Neuronal stem cell (in vitro differentiated cells): ENCODE measurements around the gene ZNF683.

Experiments used
- DNase-seq: peaks from one replicate; pipeline ENCODE4 v3.0.0-alpha.2; 2013; ENCODE audit warnings: low spot score
- H2AFZ ChIP-seq: one replicate; pipeline ENCODE4 v1.6.1; 2013; ENCODE audit warnings: mild to moderate bottlenecking, low read length, inconsistent platforms
- H2AK5ac ChIP-seq: 2 replicates; pipeline ENCODE4 v1.6.1; 2013; ENCODE audit warnings: low read depth, mild to moderate bottlenecking, inconsistent platforms, low read length, moderate library complexity, mixed read lengths
- H2BK120ac ChIP-seq: 2 replicates; pipeline ENCODE4 v1.6.1; 2013; ENCODE audit warnings: low read depth, mild to moderate bottlenecking, inconsistent platforms, low read length, moderate library complexity, mixed read lengths
- H2BK12ac ChIP-seq: one replicate; pipeline ENCODE4 v1.6.1; 2013; ENCODE audit warnings: low read length, inconsistent platforms
- H2BK15ac ChIP-seq: 2 replicates; pipeline ENCODE4 v1.6.1; 2013; ENCODE audit warnings: mild to moderate bottlenecking, low read length, inconsistent platforms, mixed read lengths
- H2BK5ac ChIP-seq: one replicate; pipeline ENCODE4 v1.6.1; 2013; ENCODE audit warnings: inconsistent platforms, mild to moderate bottlenecking, low read length, moderate library complexity
- H3K14ac ChIP-seq: one replicate; pipeline ENCODE4 v1.6.1; 2013; ENCODE audit warnings: low read length, inconsistent platforms
- H3K18ac ChIP-seq: 2 replicates; pipeline ENCODE4 v1.6.1; 2013; ENCODE audit warnings: low read length, inconsistent platforms
- H3K23ac ChIP-seq: 2 replicates; pipeline ENCODE4 v1.6.1; 2013; ENCODE audit warnings: low read depth, mild to moderate bottlenecking, mixed read lengths, low read length, inconsistent platforms; ENCODE audit not compliant: poor library complexity
- H3K27ac ChIP-seq: replicated peaks from 3 replicates; pipeline ENCODE4 v1.5.1; 2013; ENCODE audit warnings: low read length, inconsistent platforms
- H3K27me3 ChIP-seq, 3 experiments: 2 replicates each; pipeline ENCODE4 v1.6.1; 2013; ENCODE audit warnings: low read length in 3 of 3, mild to moderate bottlenecking in 2 of 3, inconsistent platforms in 1 of 3, low read depth in 1 of 3, mixed read lengths in 1 of 3, moderate library complexity in 1 of 3; ENCODE audit not compliant: control insufficient read depth in 3 of 3, insufficient read depth in 3 of 3
- H3K36me3 ChIP-seq, 2 donors: replicated peaks in 1 of 2; 2 replicates each; pipeline ENCODE4 v1.6.1; 2013; ENCODE audit warnings: low read length in 2 of 2; ENCODE audit not compliant: control insufficient read depth in 2 of 2, insufficient read depth in 2 of 2
- H3K4ac ChIP-seq: 2 replicates; pipeline ENCODE4 v1.6.1; 2013; ENCODE audit warnings: inconsistent platforms, mild to moderate bottlenecking, low read length, moderate library complexity
- H3K4me1 ChIP-seq, 2 donors: 1 replicate in 1 of 2; 2 replicates in 1 of 2; pipeline ENCODE4 v1.6.1; 2013; ENCODE audit warnings: low read length in 2 of 2, low read depth in 1 of 2; ENCODE audit not compliant: control insufficient read depth in 2 of 2, insufficient read depth in 1 of 2
- H3K4me2 ChIP-seq: one replicate; pipeline ENCODE4 v1.6.1; 2013; ENCODE audit warnings: mild to moderate bottlenecking, low read length, inconsistent platforms; ENCODE audit not compliant: insufficient read depth, poor library complexity, severe bottlenecking
- H3K4me3 ChIP-seq, 2 donors: 2 replicates each; pipeline ENCODE4 v1.5.1; 2013; ENCODE audit warnings: low read length in 2 of 2, mild to moderate bottlenecking in 2 of 2, inconsistent platforms in 1 of 2, moderate library complexity in 1 of 2
- H3K79me1 ChIP-seq: one replicate; pipeline ENCODE4 v1.6.1; 2013; ENCODE audit warnings: low read depth, mild to moderate bottlenecking, inconsistent platforms, low read length, moderate library complexity
- H3K9ac ChIP-seq: one replicate; pipeline ENCODE4 v1.6.1; 2013; ENCODE audit warnings: mild to moderate bottlenecking, low read depth, low read length, inconsistent platforms; ENCODE audit not compliant: poor library complexity
- H3K9me3 ChIP-seq, 2 donors: replicated peaks in 1 of 2; 2 replicates each; pipeline versions ENCODE3 to v1.6.1; 2013; ENCODE audit warnings: low read length in 2 of 2, mild to moderate bottlenecking in 2 of 2, inconsistent platforms in 1 of 2, low read depth in 1 of 2, mixed read lengths in 1 of 2, moderate library complexity in 1 of 2; ENCODE audit not compliant: control insufficient read depth in 2 of 2, insufficient read depth in 1 of 2
- H4K8ac ChIP-seq: one replicate; pipeline ENCODE4 v1.6.1; 2013; ENCODE audit warnings: low read depth, mild to moderate bottlenecking, inconsistent platforms, low read length, moderate library complexity
- H4K91ac ChIP-seq: one replicate; pipeline ENCODE4 v1.6.1; 2013; ENCODE audit warnings: low read length, low read depth, mild to moderate bottlenecking, inconsistent platforms; ENCODE audit not compliant: poor library complexity
- WGBS, 2 donors: extraction: QIAGEN DNeasy Blood & Tissue Kit; methylation state at CpG; one replicate each; pipeline ENCODE4 v1.1.7; 2013; ENCODE audit warnings: missing lambda C conversion rate in 2 of 2, mixed read lengths in 1 of 2; ENCODE audit not compliant: insufficient read length in 2 of 2, insufficient replicate concordance in 1 of 2; ENCODE audit errors: extremely low coverage in 2 of 2; 5-methylcytosine and 5-hydroxymethylcytosine counted together

ZNF683 gene

DNA sequence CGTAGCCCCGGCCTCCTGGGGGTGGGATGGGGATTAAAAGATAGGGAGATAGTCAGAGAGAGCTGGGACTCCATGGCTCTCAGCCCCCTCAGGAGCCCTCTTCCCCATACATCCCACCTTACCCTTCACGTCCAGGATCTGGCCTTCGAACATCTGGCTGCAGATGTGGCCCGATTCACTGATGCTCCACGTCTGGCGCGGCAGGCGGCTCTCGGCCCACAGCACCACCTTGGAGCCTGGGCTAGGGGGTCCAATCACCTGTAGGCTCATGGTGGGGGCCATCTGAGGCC, 50.6 kb downstream of the ZNF683 start:
- no peak overlapping the region for H3K4me3 ChIP-seq
- H2AFZ ChIP-seq = peak overlapping the region; percentile 65
- peak overlapping the region; percentile 39 for H2AK5ac ChIP-seq
- H3K4ac ChIP-seq = no peak overlapping the region
- H3K27me3 ChIP-seq = no peaks in the 10 kb centered on the region
- no peak overlapping the region for H3K14ac ChIP-seq
- no peak overlapping the region for H3K27ac ChIP-seq
- H3K18ac ChIP-seq = peak overlapping the region; percentile 42
- peak overlapping the region; percentile 80 for H2BK12ac ChIP-seq
- WGBS, 2 donors = no CpG with 5 or more reads among the region's 10 CpGs
- peaks cover 5 to 9% of the 10 kb centered on the region in 2 donors for H3K4me1 ChIP-seq
- no peak overlapping the region for H2BK5ac ChIP-seq
- H2BK15ac ChIP-seq = no peak overlapping the region
- H3K4me2 ChIP-seq = no peak overlapping the region
- no peak overlapping the region for H4K8ac ChIP-seq
- DNase-seq = no peak
- no peak overlapping the region for H2BK120ac ChIP-seq
- H4K91ac ChIP-seq = no peak overlapping the region
- no peak overlapping the region for H3K9ac ChIP-seq
- peaks cover 0 to 16% of the 10 kb centered on the region in 2 donors for H3K36me3 ChIP-seq
- no peaks in the 10 kb centered on the region for H3K79me1 ChIP-seq
- H3K23ac ChIP-seq = peak overlapping the region; percentile 51
- H3K9me3 ChIP-seq = no peaks in the 10 kb centered on the region

DNA sequence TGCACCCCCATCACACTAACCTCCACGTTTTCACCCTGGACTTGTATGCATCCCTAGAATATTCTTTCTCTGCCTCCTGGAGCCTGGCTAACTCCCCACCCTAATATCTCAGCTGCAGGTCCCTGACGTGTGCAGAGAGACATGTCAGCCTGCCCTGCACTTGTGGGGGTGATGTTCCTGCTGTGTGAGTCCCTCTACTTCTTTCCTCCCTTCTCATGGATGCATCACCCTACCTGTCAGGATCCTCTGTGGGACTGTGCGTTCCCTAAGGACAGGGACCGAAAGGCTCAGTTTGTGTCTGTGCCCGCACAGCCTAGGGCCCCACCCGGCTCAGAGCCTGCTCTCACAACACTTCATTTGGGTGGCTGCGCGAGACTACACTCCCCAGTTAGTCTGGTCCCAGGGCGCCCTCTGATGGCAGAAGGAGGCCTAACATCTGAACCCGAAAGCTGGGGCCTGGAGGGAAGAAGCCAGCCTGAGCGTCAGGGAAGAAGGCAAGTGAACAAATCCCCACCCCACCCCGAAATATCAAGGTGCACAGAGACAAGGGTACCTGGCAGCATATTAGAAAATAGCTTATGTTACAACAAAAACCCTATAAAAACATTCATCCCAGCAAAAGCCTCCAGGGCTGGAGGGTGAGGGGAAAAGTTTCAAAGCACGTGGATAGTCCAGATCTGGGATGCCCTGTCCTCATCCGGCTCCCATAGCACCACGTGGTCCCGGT, 51.1 kb downstream of the ZNF683 start:
- no peaks in the 10 kb centered on the region for H3K79me1 ChIP-seq
- H2BK5ac ChIP-seq = peak overlapping the region; percentile 47
- no peaks in the 10 kb centered on the region for H3K9me3 ChIP-seq
- no CpG with 5 or more reads among the region's 16 CpGs for WGBS, 2 donors
- H3K23ac ChIP-seq = peak overlapping the region; percentile 51
- no peaks in the 10 kb centered on the region for H3K27me3 ChIP-seq
- no peak overlapping the region for H3K4me2 ChIP-seq
- no peak overlapping the region for H4K8ac ChIP-seq
- peaks cover 0 to 16% of the 10 kb centered on the region in 2 donors for H3K36me3 ChIP-seq
- H2AK5ac ChIP-seq = peak overlapping the region; percentile 81
- H3K18ac ChIP-seq = peak overlapping the region; percentile 89
- DNase-seq = peak; percentile 84
- H3K14ac ChIP-seq = no peak overlapping the region
- H3K4ac ChIP-seq = no peak overlapping the region
- peak overlapping the region; percentile 86 for H2BK12ac ChIP-seq
- H3K4me1 ChIP-seq = peaks cover 5 to 9% of the 10 kb centered on the region in 2 donors
- no peak overlapping the region for H3K27ac ChIP-seq
- peak overlapping the region; percentile 65 for H2AFZ ChIP-seq
- peak overlapping the region; percentile 39 for H4K91ac ChIP-seq
- peak overlapping the region; percentile 35 for H2BK15ac ChIP-seq
- no peak overlapping the region for H3K4me3 ChIP-seq
- peak overlapping the region; percentile 51 for H3K9ac ChIP-seq
- peak overlapping the region; percentile 74 for H2BK120ac ChIP-seq

DNA sequence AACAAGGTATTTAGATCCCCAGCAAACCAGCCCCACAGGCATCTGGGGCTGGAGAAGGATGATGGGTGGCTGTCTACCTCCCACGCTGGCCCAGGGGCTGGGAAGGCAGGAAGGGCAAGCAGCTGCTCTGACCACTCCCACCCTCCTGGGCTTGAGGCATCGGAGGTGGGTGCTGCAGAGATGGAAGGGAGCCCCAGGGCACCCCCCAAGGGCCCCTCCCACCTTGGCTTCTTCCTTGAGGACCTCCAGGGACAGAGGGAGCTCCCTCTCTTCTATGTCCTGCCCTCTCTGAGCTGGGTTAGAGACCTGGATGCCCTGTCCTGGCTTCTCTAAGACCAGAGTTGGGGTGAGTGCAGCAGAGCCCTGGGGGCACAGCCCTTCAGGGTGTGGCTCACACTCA, 51.7 kb downstream of the ZNF683 start:
- no peak overlapping the region for H2BK12ac ChIP-seq
- no peak overlapping the region for H3K9ac ChIP-seq
- no CpG with 5 or more reads among the region's 2 CpGs for WGBS, 2 donors
- peaks cover 8 to 9% of the 10 kb centered on the region in 2 donors for H3K4me1 ChIP-seq
- H3K4me3 ChIP-seq = no peak overlapping the region
- H3K4ac ChIP-seq = no peak overlapping the region
- no peaks in the 10 kb centered on the region for H3K79me1 ChIP-seq
- no peak overlapping the region for H4K8ac ChIP-seq
- H3K27ac ChIP-seq = no peak overlapping the region
- peak overlapping the region; percentile 65 for H2AFZ ChIP-seq
- H2BK120ac ChIP-seq = peak overlapping the region; percentile 74
- no peak overlapping the region for H3K14ac ChIP-seq
- peaks cover 0 to 16% of the 10 kb centered on the region in 2 donors for H3K36me3 ChIP-seq
- peak overlapping the region; percentile 47 for H2BK5ac ChIP-seq
- H3K23ac ChIP-seq = no peak overlapping the region
- no peak overlapping the region for H3K4me2 ChIP-seq
- no peak for DNase-seq
- peak overlapping the region; percentile 24 for H3K18ac ChIP-seq
- peak overlapping the region; percentile 81 for H2AK5ac ChIP-seq
- no peaks in the 10 kb centered on the region for H3K27me3 ChIP-seq
- H3K9me3 ChIP-seq = no peaks in the 10 kb centered on the region
- H4K91ac ChIP-seq = peak overlapping the region; percentile 39
- peak overlapping the region; percentile 35 for H2BK15ac ChIP-seq

DNA sequence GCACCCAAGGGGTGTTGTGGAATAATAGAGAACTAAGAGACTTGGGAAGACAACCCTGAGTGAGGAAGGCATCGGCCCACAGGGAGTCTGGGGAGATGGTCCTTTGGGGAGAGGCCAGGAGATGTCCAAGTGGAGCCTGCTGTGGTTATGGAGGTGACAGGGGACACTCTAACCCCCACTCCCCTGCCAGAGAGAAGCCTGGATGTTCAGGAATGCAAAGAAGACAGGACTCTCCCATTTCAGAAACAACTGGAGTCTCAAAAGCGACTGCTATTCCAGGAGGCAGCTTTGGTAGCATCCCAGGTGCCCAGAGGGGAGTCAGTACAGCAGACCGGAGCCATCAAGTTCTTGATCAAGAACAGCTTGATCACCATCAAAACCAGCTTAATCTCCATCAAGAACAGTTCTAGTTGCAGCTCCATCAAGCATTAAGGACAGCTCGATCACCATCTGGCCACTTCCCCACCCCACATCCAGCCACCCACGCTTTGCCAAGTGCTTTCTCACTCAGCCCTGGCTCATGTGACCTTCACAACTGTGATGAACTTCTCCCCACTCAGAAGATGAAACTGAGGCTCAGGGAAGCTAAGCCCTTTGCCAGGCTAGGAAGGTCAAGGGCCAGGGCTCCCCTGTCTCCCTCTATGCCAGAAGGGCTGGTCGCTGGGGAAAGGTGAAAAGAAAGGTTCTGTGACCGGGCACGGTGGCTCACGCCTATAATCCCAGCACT, 54.0 kb downstream of the ZNF683 start:
- peak overlapping the region; percentile 83 for H2BK5ac ChIP-seq
- no peak overlapping the region for H3K14ac ChIP-seq

More for the DNA sequence above, 54.0 kb downstream of the ZNF683 start:
- Histone ChIP-seq H2BK12ac (no peak overlapping the region), H4K91ac (no peak overlapping the region), H3K23ac (no peak overlapping the region), H3K4me1 (peaks cover 11 to 13% of the 10 kb centered on the region in 2 donors), H3K4me3 (no peak overlapping the region), H3K9me3 (no peaks in the 10 kb centered on the region), H2BK120ac (peak overlapping the region; percentile 3), H3K18ac (peak overlapping the region; percentile 60), H2AK5ac (peak overlapping the region; percentile 71), H3K4me2 (no peak overlapping the region), H2AFZ (no peak overlapping the region), H3K27ac (no peak overlapping the region), H3K4ac (no peak overlapping the region), H3K27me3 (no peaks in the 10 kb centered on the region), H3K36me3 (peaks cover 0 to 9% of the 10 kb centered on the region in 2 donors), H3K9ac (no peak overlapping the region), H2BK15ac (peak overlapping the region; percentile 82), H4K8ac (no peak overlapping the region), H3K79me1 (no peaks in the 10 kb centered on the region)
- DNase-seq = no peak
- WGBS, 2 donors = no CpG with 5 or more reads among the region's 9 CpGs
